Neural crest cell (in vitro differentiated cells): ENCODE data around the gene KCNK7. TPM values are rescaled to one million over a fixed set of nuclear protein-coding genes. Genes with fewer than 3 reads are reported as not detected.

ENCODE experiments used
- DNase-seq: peaks from one replicate; pipeline ENCODE4 v3.0.0; 2021; ENCODE audit warnings: low read depth, mixed read lengths, low spot score
- H3K27ac Mint-ChIP-seq: one replicate; pipeline ENCODE4 v1.8.0; 2021; ENCODE audit warnings: mild to moderate bottlenecking, mixed read lengths; ENCODE audit not compliant: unreplicated experiment
- H3K27me3 Mint-ChIP-seq: 2 replicates; pipeline ENCODE4 v1.8.0; 2021; ENCODE audit warnings: low read depth, mild to moderate bottlenecking, mixed read lengths
- H3K36me3 Mint-ChIP-seq: 2 replicates; pipeline ENCODE4 v1.8.0; 2021; ENCODE audit warnings: low read depth, mild to moderate bottlenecking, mixed read lengths
- H3K4me1 Mint-ChIP-seq: 2 replicates; pipeline ENCODE4 v1.8.0; 2021; ENCODE audit warnings: mixed read lengths
- H3K4me3 Mint-ChIP-seq: one replicate; pipeline ENCODE4 v1.8.0; 2021; ENCODE audit warnings: mild to moderate bottlenecking, mixed read lengths
- H3K9me3 Mint-ChIP-seq: 2 replicates; pipeline ENCODE4 v1.8.0; 2021; ENCODE audit warnings: mixed read lengths
- CTCF ChIP-seq: fragments of 200-600 bp; sonication (generic); conservative IDR thresholded peaks from 2 replicates; pipeline ENCODE4 v1.5.0; 2021; ENCODE audit warnings: antibody characterized with exemption, mild to moderate bottlenecking
- total RNA-seq: library from RNA; stranded (reverse); gene quantifications from 2 replicates; pipeline ENCODE4 v1.2.1, GENCODE V29; 2021

Gene KCNK7
- total RNA-seq, 1 donor from 2014 or later, result 1.0 TPM

- Mint-ChIP-seq H3K36me3 (peaks cover 5% of the 10 kb centered on the region), H3K9me3 (no peaks in the 10 kb centered on the region), H3K4me1 (no peaks in the 10 kb centered on the region), H3K27ac (no peak overlapping the region), H3K27me3 (no peaks in the 10 kb centered on the region), H3K4me3 (no peak overlapping the region)
- no peak for TF ChIP-seq CTCF
- DNase-seq, result no peak
These were observed 28.4 kb upstream of the KCNK7 start for GRCh38 chr11:65623852-65624616.

GRCh38 chr11:65623177-65623576 lies 27.6 kb upstream of the KCNK7 start:
- no peak for TF ChIP-seq CTCF
- Mint-ChIP-seq H3K4me1 (no peaks in the 10 kb centered on the region), H3K27me3 (no peaks in the 10 kb centered on the region), H3K4me3 (no peak overlapping the region), H3K27ac (no peak overlapping the region), H3K9me3 (no peaks in the 10 kb centered on the region), H3K36me3 (peaks cover 5% of the 10 kb centered on the region)
- no peak for DNase-seq

- DNase-seq, result no peak
- no peak for TF ChIP-seq CTCF
- Mint-ChIP-seq H3K36me3 (peaks cover 5% of the 10 kb centered on the region), H3K27me3 (no peaks in the 10 kb centered on the region), H3K27ac (no peak overlapping the region), H3K4me1 (peaks cover under 1% of the 10 kb centered on the region), H3K9me3 (no peaks in the 10 kb centered on the region), H3K4me3 (peak overlapping the region; percentile 27)
These were observed 26.4 kb upstream of the KCNK7 start for GRCh38 chr11:65622011-65622410.

GRCh38 chr11:65621460-65621859 lies 25.9 kb upstream of the KCNK7 start:
- H3K27me3 Mint-ChIP-seq, result no peaks in the 10 kb centered on the region
- peaks cover 5% of the 10 kb centered on the region for H3K36me3 Mint-ChIP-seq
- H3K27ac Mint-ChIP-seq, result no peak overlapping the region

GRCh38 chr11:65620666-65621065 lies 25.1 kb upstream of the KCNK7 start:
- peaks cover 5% of the 10 kb centered on the region for H3K36me3 Mint-ChIP-seq
- TF ChIP-seq CTCF, result no peak
- H3K4me3 Mint-ChIP-seq, result peak overlapping the region; percentile 56
- no peak for DNase-seq
- H3K27ac Mint-ChIP-seq, result no peak overlapping the region
- peaks cover 9% of the 10 kb centered on the region for H3K4me1 Mint-ChIP-seq
- H3K9me3 Mint-ChIP-seq, result no peaks in the 10 kb centered on the region
- no peaks in the 10 kb centered on the region for H3K27me3 Mint-ChIP-seq

More at GRCh38 chr11:65621460-65621859, 25.9 kb upstream of the KCNK7 start:
- Mint-ChIP-seq H3K4me1 (peaks cover 6% of the 10 kb centered on the region), H3K9me3 (no peaks in the 10 kb centered on the region), H3K4me3 (peak overlapping the region; percentile 56)
- no peak for TF ChIP-seq CTCF
- DNase-seq, result no peak
